WTC11 (cell line): Measurements from ENCODE around the gene CARD6. TPM values are rescaled to one million over a fixed set of nuclear protein-coding genes. Genes with fewer than 3 reads are reported as not detected.

Experiments used
- ATAC-seq: fragments of 200-7000 bp; cut with Tn5 transposase; 2 replicates; pipeline ENCODE4 v1.10.0; 2021; ENCODE audit warnings: mild to moderate bottlenecking, moderate library complexity
- CTCF ChIA-PET: fragments of 300-600 bp; sonication (Branson Sonifier 250); formaldehyde crosslinking; loops from one replicate; lab custom pipeline; 2021; ENCODE audit warnings: antibody characterized with exemption; lab: Charles Lee
- POLR2A ChIA-PET: fragments of 350-600 bp; sonication (Branson Sonifier 250); formaldehyde crosslinking; loops from one replicate; lab custom pipeline; 2021; ENCODE audit warnings: antibody characterized with exemption; lab: Charles Lee
- DNase-seq: peaks from one replicate; pipeline ENCODE4 v3.0.0; 2021; ENCODE audit warnings: low spot score
- H3K27ac Mint-ChIP-seq: 2 replicates; pipeline ENCODE4 v1.8.0; 2021; ENCODE audit warnings: mixed read lengths
- H3K27me3 Mint-ChIP-seq: 2 replicates; pipeline ENCODE4 v1.8.0; 2021; ENCODE audit warnings: low read depth, mild to moderate bottlenecking, moderate library complexity, mixed read lengths
- H3K36me3 Mint-ChIP-seq: 2 replicates; pipeline ENCODE4 v1.8.0; 2021; ENCODE audit warnings: mixed read lengths
- H3K4me1 Mint-ChIP-seq: 2 replicates; pipeline ENCODE4 v1.8.0; 2022; ENCODE audit warnings: mixed read lengths
- H3K4me3 Mint-ChIP-seq: 2 replicates; pipeline ENCODE4 v1.8.0; 2021; ENCODE audit warnings: mild to moderate bottlenecking, moderate library complexity, mixed read lengths
- H3K9me3 Mint-ChIP-seq: 2 replicates; pipeline ENCODE4 v1.8.0; 2021; ENCODE audit warnings: mixed read lengths
- AFF4 ChIP-seq: sonication (generic); formaldehyde crosslinking; IDR thresholded peaks from 2 replicates; pipeline ENCODE4 v1.8.1; 2023; ENCODE audit warnings: mild to moderate bottlenecking, missing genetic modification reagents, borderline replicate concordance
- ATF1 ChIP-seq: sonication (generic); formaldehyde crosslinking; IDR thresholded peaks from 2 replicates; pipeline ENCODE4 v1.8.1; 2023; ENCODE audit warnings: mild to moderate bottlenecking, moderate library complexity, missing genetic modification reagents
- EMX1 ChIP-seq: fragments of 250-450 bp; sonication (Bioruptor Pico); IDR thresholded peaks from 2 replicates; pipeline ENCODE4 v1.8.0; 2021; ENCODE audit warnings: mild to moderate bottlenecking
- FOXP1 ChIP-seq: sonication (generic); formaldehyde crosslinking; IDR thresholded peaks from 2 replicates; pipeline ENCODE4 v1.8.0; 2022; ENCODE audit warnings: missing genetic modification reagents, mild to moderate bottlenecking, moderate library complexity, borderline replicate concordance
- FOXP4 ChIP-seq: sonication (generic); formaldehyde crosslinking; IDR thresholded peaks from 2 replicates; pipeline ENCODE4 v1.8.0; 2022; ENCODE audit warnings: mild to moderate bottlenecking, missing genetic modification reagents
- JUN ChIP-seq: sonication (generic); formaldehyde crosslinking; IDR thresholded peaks from 2 replicates; pipeline ENCODE4 v1.8.0; 2023; ENCODE audit warnings: mild to moderate bottlenecking, missing genetic modification reagents
- KAT7 ChIP-seq: sonication (generic); formaldehyde crosslinking; IDR thresholded peaks from 2 replicates; pipeline ENCODE4 v1.8.1; 2023; ENCODE audit warnings: missing genetic modification reagents, mild to moderate bottlenecking, borderline replicate concordance
- NFATC4 ChIP-seq: fragments of 250-450 bp; sonication (Bioruptor Pico); IDR thresholded peaks from 2 replicates; pipeline ENCODE4 v1.9.0; 2021; ENCODE audit warnings: mild to moderate bottlenecking
- NR1H2 ChIP-seq: sonication (generic); formaldehyde crosslinking; IDR thresholded peaks from 2 replicates; pipeline ENCODE4 v1.9.0; 2021; ENCODE audit warnings: mild to moderate bottlenecking, moderate library complexity, missing genetic modification reagents
- PRRX2 ChIP-seq: fragments of 250-450 bp; sonication (Bioruptor Pico); IDR thresholded peaks from 2 replicates; pipeline ENCODE4 v1.8.0; 2021; ENCODE audit warnings: mild to moderate bottlenecking
- RELA ChIP-seq: sonication (generic); formaldehyde crosslinking; IDR thresholded peaks from 2 replicates; pipeline ENCODE4 v1.8.1; 2022; ENCODE audit warnings: missing genetic modification reagents, mild to moderate bottlenecking, borderline replicate concordance
- SMAD3 ChIP-seq: sonication (generic); formaldehyde crosslinking; IDR thresholded peaks from 2 replicates; pipeline ENCODE4 v1.8.0; 2022; ENCODE audit warnings: missing genetic modification reagents, mild to moderate bottlenecking, borderline replicate concordance
- TEAD1 ChIP-seq: sonication (generic); formaldehyde crosslinking; IDR thresholded peaks from 2 replicates; pipeline ENCODE4 v1.8.0; 2022; ENCODE audit warnings: mild to moderate bottlenecking, missing genetic modification reagents
- TP53 ChIP-seq: sonication (generic); formaldehyde crosslinking; IDR thresholded peaks from 2 replicates; pipeline ENCODE4 v1.8.1; 2023; ENCODE audit warnings: mild to moderate bottlenecking, missing genetic modification reagents
- ZSCAN18 ChIP-seq: fragments of 250-450 bp; sonication (Bioruptor Pico); IDR thresholded peaks from 2 replicates; pipeline ENCODE4 v2.1.2; 2022; ENCODE audit warnings: mild to moderate bottlenecking, moderate library complexity
- total RNA-seq: library from RNA; stranded (reverse); gene quantifications from 3 replicates; pipeline ENCODE4 v1.2.3, GENCODE V29; 2021
- TF ChIP-seq, protein P1 (sequence below): fragments of 250-450 bp; sonication (Bioruptor Pico); IDR thresholded peaks from 2 replicates; pipeline ENCODE4 v1.9.0; 2021; ENCODE audit warnings: mild to moderate bottlenecking, borderline replicate concordance
- TF ChIP-seq, protein P2 (sequence below): fragments of 250-450 bp; sonication (Bioruptor Pico); IDR thresholded peaks from 2 replicates; pipeline ENCODE4 v1.8.0; 2021; ENCODE audit warnings: mild to moderate bottlenecking
- TF ChIP-seq, protein P3 (sequence below): sonication (generic); formaldehyde crosslinking; IDR thresholded peaks from 2 replicates; pipeline ENCODE4 v1.8.0; 2022; ENCODE audit warnings: missing genetic modification reagents

The CARD6 gene
- total RNA-seq, 1 experiment from 2014 or later = 0.24 TPM

DNA sequence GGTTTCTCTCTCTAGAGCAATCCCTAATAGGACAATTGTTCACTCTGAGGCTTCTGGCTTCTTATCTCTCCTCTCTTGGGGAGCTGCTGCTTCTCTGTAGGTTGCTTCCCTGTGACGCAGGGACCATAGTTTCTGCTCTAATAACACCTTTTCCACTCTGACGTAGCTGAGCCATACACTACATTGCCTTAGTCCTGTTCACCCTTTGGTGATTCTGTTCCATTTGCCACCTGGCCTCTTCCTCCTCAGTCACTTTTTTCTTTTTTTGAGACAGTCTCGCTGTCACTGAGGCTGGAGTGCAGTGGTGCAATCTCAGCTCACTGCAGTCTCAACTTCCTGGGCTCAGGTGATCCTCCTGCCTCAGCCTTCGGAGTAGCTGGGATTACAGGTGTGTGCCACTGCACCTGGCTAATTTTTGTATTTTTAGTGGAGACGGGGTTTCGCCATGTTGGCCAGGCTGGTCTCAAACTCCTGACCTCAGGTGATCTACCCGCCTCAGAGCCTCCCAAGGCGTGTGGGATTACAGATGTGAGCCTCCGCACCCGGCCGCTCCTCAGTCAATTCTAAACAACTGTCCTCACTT is 15.6 kb upstream of the CARD6 start (continued):
- TF ChIP-seq, protein P1, sequence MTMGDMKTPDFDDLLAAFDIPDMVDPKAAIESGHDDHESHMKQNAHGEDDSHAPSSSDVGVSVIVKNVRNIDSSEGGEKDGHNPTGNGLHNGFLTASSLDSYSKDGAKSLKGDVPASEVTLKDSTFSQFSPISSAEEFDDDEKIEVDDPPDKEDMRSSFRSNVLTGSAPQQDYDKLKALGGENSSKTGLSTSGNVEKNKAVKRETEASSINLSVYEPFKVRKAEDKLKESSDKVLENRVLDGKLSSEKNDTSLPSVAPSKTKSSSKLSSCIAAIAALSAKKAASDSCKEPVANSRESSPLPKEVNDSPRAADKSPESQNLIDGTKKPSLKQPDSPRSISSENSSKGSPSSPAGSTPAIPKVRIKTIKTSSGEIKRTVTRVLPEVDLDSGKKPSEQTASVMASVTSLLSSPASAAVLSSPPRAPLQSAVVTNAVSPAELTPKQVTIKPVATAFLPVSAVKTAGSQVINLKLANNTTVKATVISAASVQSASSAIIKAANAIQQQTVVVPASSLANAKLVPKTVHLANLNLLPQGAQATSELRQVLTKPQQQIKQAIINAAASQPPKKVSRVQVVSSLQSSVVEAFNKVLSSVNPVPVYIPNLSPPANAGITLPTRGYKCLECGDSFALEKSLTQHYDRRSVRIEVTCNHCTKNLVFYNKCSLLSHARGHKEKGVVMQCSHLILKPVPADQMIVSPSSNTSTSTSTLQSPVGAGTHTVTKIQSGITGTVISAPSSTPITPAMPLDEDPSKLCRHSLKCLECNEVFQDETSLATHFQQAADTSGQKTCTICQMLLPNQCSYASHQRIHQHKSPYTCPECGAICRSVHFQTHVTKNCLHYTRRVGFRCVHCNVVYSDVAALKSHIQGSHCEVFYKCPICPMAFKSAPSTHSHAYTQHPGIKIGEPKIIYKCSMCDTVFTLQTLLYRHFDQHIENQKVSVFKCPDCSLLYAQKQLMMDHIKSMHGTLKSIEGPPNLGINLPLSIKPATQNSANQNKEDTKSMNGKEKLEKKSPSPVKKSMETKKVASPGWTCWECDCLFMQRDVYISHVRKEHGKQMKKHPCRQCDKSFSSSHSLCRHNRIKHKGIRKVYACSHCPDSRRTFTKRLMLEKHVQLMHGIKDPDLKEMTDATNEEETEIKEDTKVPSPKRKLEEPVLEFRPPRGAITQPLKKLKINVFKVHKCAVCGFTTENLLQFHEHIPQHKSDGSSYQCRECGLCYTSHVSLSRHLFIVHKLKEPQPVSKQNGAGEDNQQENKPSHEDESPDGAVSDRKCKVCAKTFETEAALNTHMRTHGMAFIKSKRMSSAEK = peak; percentile 94
- peak; percentile 95 for TF ChIP-seq PRRX2 (CRISPR knock-in tag)
- TF ChIP-seq NFATC4 = peak; percentile 96
- 0 out of 2 replicates have a peak, but pooled peaks have one; percentile 18 for TF ChIP-seq ATF1 (CRISPR knock-in tag)
- 0 out of 2 replicates have a peak, but pooled peaks have one; percentile 56 for TF ChIP-seq TEAD1 (CRISPR knock-in tag)
- TF ChIP-seq, protein P2, sequence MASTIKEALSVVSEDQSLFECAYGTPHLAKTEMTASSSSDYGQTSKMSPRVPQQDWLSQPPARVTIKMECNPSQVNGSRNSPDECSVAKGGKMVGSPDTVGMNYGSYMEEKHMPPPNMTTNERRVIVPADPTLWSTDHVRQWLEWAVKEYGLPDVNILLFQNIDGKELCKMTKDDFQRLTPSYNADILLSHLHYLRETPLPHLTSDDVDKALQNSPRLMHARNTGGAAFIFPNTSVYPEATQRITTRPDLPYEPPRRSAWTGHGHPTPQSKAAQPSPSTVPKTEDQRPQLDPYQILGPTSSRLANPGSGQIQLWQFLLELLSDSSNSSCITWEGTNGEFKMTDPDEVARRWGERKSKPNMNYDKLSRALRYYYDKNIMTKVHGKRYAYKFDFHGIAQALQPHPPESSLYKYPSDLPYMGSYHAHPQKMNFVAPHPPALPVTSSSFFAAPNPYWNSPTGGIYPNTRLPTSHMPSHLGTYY (CRISPR knock-in tag) = peak; percentile 94
- peak; percentile 30; the same call in 1 of the 2 replicates for TF ChIP-seq SMAD3 (CRISPR knock-in tag)

GRCh38 chr5:40826489-40827187 is 14.5 kb upstream of the CARD6 start:
- Mint-ChIP-seq H3K27me3 (no peaks in the 10 kb centered on the region), H3K9me3 (no peaks in the 10 kb centered on the region), H3K4me3 (no peak overlapping the region), H3K27ac (peak overlapping the region; percentile 27; the same call in 1 of the 2 replicates), H3K4me1 (peaks cover 24% of the 10 kb centered on the region), H3K36me3 (peaks cover 59% of the 10 kb centered on the region)
- DNase-seq = no peak
- ChIA-PET POLR2A (interaction anchor here (1.0 to 2.4 kb wide), 3 partner anchors 21 to 28 kb away, joined by 3 to 16 read pairs (median 4); partner anchors contain the start of gene PRKAA1), CTCF (interaction anchor here (1.1 kb wide), 1 partner anchor 28 kb away, joined by 5 read pairs; the partner anchor contains the start of gene PRKAA1)
- ATAC-seq = no peak
- TF ChIP-seq JUN (CRISPR knock-in tag) (no peak), EMX1 (peak; percentile 24; the same call in 1 of the 2 replicates), FOXP4 (CRISPR knock-in tag) (no peak), ZSCAN18 (CRISPR knock-in tag) (no peak), AFF4 (CRISPR knock-in tag) (no peak), RELA (no peak), KAT7 (CRISPR knock-in tag) (no peak), FOXP1 (no peak), NR1H2 (CRISPR knock-in tag) (no peak), NFATC4 (peak; percentile 68; the same call in 1 of the 2 replicates), TP53 (CRISPR knock-in tag) (no peak)
- TF ChIP-seq, protein P3, sequence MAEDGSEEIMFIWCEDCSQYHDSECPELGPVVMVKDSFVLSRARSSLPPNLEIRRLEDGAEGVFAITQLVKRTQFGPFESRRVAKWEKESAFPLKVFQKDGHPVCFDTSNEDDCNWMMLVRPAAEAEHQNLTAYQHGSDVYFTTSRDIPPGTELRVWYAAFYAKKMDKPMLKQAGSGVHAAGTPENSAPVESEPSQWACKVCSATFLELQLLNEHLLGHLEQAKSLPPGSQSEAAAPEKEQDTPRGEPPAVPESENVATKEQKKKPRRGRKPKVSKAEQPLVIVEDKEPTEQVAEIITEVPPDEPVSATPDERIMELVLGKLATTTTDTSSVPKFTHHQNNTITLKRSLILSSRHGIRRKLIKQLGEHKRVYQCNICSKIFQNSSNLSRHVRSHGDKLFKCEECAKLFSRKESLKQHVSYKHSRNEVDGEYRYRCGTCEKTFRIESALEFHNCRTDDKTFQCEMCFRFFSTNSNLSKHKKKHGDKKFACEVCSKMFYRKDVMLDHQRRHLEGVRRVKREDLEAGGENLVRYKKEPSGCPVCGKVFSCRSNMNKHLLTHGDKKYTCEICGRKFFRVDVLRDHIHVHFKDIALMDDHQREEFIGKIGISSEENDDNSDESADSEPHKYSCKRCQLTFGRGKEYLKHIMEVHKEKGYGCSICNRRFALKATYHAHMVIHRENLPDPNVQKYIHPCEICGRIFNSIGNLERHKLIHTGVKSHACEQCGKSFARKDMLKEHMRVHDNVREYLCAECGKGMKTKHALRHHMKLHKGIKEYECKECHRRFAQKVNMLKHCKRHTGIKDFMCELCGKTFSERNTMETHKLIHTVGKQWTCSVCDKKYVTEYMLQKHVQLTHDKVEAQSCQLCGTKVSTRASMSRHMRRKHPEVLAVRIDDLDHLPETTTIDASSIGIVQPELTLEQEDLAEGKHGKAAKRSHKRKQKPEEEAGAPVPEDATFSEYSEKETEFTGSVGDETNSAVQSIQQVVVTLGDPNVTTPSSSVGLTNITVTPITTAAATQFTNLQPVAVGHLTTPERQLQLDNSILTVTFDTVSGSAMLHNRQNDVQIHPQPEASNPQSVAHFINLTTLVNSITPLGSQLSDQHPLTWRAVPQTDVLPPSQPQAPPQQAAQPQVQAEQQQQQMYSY = no peak
